Suprapubic skin (tissue), 4 donors: Measurements from ENCODE around the gene LRRIQ1. TPM values are rescaled to one million over a fixed set of nuclear protein-coding genes. Genes with fewer than 3 reads are reported as not detected.
"Not testable (repeated sequence)": the region's sequence is repeated elsewhere in the genome, so short reads cannot be mapped to it uniquely, and the experiment has no call there.

ENCODE experiments used
- DNase-seq, 2 donors: peaks; one replicate each; pipeline ENCODE4 v3.0.0-alpha.2; 2019; ENCODE audit warnings: low spot score in 2 of 2
- H3K27ac ChIP-seq: fragments of 200-600 bp; sonication (generic); one replicate; pipeline ENCODE4 v1.5.1; 2019
- H3K27me3 ChIP-seq: fragments of 200-600 bp; sonication (generic); one replicate; pipeline ENCODE4 v1.5.1; 2019
- H3K36me3 ChIP-seq: fragments of 200-600 bp; sonication (generic); one replicate; pipeline ENCODE4 v1.5.1; 2019
- H3K4me1 ChIP-seq: fragments of 200-600 bp; sonication (generic); one replicate; pipeline ENCODE4 v1.5.1; 2019
- H3K4me3 ChIP-seq: fragments of 200-600 bp; sonication (generic); one replicate; pipeline ENCODE4 v1.5.1; 2019; ENCODE audit warnings: mild to moderate bottlenecking
- H3K9me3 ChIP-seq: fragments of 200-600 bp; sonication (generic); one replicate; pipeline ENCODE4 v1.5.1; 2019
- EP300 ChIP-seq: sonication (generic); formaldehyde crosslinking; IDR thresholded peaks from one replicate; pipeline ENCODE4 v1.6.1; 2017; ENCODE audit warnings: antibody characterized with exemption
- POLR2A ChIP-seq, 2 donors: fragments of 450-650 bp; IDR thresholded peaks; one replicate each; pipeline ENCODE4 v1.6.1; 2017; ENCODE audit warnings: antibody characterized with exemption in 2 of 2, mild to moderate bottlenecking in 2 of 2, moderate library complexity in 2 of 2
- POLR2AphosphoS5 ChIP-seq, 3 donors: sonication (generic); formaldehyde crosslinking; IDR thresholded peaks; one replicate each; pipeline ENCODE4 v1.6.1; 2017; ENCODE audit warnings: antibody characterized with exemption in 3 of 3
- WGBS: methylation state at CpG from one replicate; pipeline ENCODE4 v1.1.5; 2018; 5-methylcytosine and 5-hydroxymethylcytosine counted together
- total RNA-seq, 4 donors: library from RNA; depleted of rRNA; stranded (reverse); fragments of >200 nt; gene quantifications; one replicate each; pipeline ENCODE4 v1.1.0, GENCODE V29; 2016
- TF ChIP-seq, protein P1 (sequence below), 2 donors: fragments of 200-600 bp in 1 of 2; fragments of 450-650 bp in 1 of 2; sonication (generic) in 1 of 2; IDR thresholded peaks; one replicate each; pipeline ENCODE4 v1.5.1; 2016 to 2019; ENCODE audit warnings: antibody characterized with exemption in 2 of 2, mild to moderate bottlenecking in 1 of 2, moderate library complexity in 1 of 2

The LRRIQ1 gene
- total RNA-seq, 4 donors from 2014 or later, result 0.16 TPM; not detected in 3

DNA sequence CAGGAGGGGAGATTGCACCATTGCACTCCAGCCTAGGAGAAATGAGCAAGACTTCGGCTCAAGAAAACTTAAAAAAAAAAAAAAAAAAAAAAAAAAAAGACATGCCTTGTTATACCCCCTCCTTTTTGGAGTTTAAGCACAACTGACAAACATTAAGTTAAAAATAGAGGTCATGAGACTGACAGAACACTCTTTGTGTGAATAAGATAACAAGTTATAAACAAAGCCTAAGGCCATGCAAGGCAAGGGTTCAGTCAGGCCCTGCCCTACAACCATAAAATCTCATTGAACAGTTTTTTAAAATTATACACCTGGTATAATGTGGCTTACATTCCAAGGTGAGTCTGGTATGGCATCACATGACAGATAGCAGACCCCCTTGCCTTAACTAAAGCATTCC, 39.4 kb upstream of the LRRIQ1 start:
- H3K27ac ChIP-seq, result no peak overlapping the region
- no peaks in the 10 kb centered on the region for H3K9me3 ChIP-seq
- no peak for TF ChIP-seq POLR2A (IDR thresholded peaks at IDR 0.05)
- TF ChIP-seq EP300, result no peak
- no peak for TF ChIP-seq POLR2AphosphoS5 (IDR thresholded peaks at IDR 0.05)
- TF ChIP-seq, protein P1, sequence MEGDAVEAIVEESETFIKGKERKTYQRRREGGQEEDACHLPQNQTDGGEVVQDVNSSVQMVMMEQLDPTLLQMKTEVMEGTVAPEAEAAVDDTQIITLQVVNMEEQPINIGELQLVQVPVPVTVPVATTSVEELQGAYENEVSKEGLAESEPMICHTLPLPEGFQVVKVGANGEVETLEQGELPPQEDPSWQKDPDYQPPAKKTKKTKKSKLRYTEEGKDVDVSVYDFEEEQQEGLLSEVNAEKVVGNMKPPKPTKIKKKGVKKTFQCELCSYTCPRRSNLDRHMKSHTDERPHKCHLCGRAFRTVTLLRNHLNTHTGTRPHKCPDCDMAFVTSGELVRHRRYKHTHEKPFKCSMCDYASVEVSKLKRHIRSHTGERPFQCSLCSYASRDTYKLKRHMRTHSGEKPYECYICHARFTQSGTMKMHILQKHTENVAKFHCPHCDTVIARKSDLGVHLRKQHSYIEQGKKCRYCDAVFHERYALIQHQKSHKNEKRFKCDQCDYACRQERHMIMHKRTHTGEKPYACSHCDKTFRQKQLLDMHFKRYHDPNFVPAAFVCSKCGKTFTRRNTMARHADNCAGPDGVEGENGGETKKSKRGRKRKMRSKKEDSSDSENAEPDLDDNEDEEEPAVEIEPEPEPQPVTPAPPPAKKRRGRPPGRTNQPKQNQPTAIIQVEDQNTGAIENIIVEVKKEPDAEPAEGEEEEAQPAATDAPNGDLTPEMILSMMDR (IDR thresholded peaks at IDR 0.05), result no peak
- WGBS, result 76% methylated on average over 1 of the region's 1 CpG
- no peak for DNase-seq
- H3K36me3 ChIP-seq, result no peaks in the 10 kb centered on the region
- H3K4me3 ChIP-seq, result no peak overlapping the region
- H3K27me3 ChIP-seq, result no peaks in the 10 kb centered on the region
- H3K4me1 ChIP-seq, result no peaks in the 10 kb centered on the region

DNA sequence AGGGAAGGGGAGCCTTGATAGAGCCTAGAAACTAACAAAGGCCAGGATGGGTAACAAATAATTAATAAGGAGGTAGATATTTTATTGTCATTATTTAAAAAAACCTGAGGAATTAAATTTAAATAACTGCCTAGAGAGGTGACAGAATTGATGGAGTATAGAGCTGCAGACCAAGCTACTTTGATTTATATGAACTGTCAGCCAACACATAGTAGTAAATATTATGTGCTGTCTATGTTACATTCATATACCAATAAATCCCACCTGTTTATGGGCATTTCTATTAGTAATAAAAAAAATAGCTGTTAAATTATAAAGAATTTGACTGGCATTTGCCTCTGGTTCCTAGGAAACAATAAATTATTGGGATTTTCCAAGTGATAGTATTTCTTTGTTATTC, 37.8 kb upstream of the LRRIQ1 start:
- Histone ChIP-seq H3K9me3 (no peaks in the 10 kb centered on the region), H3K27me3 (no peaks in the 10 kb centered on the region), H3K27ac (no peak overlapping the region), H3K36me3 (no peaks in the 10 kb centered on the region), H3K4me3 (no peak overlapping the region), H3K4me1 (no peaks in the 10 kb centered on the region)
- no peak for TF ChIP-seq EP300
- TF ChIP-seq, protein P1 (IDR thresholded peaks at IDR 0.05), result no peak
- no peak for TF ChIP-seq POLR2A (IDR thresholded peaks at IDR 0.05)
- DNase-seq, result no peak

DNA sequence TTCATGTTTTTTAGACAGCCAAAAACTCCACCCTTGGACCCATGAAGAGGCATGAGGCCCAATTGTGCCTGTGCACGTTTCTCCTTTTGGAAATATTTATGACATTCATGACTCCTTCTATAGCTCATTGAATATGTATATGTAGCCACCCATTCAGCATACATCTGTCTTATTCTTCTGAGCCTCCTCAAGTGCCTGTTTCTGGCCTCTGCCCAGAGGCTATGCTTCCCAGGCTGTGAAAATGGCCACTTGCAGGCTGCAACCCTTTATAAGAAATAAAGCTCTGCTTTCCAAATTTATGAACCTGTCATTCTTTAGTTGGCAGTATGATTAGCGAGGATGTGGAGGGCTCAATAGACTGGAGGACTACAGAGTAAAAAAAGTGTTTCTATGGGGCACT, 35.4 kb upstream of the LRRIQ1 start:
- Histone ChIP-seq H3K36me3 (no peaks in the 10 kb centered on the region), H3K9me3 (no peaks in the 10 kb centered on the region), H3K27me3 (no peaks in the 10 kb centered on the region), H3K27ac (no peak overlapping the region), H3K4me1 (no peaks in the 10 kb centered on the region), H3K4me3 (no peak overlapping the region)
- 51% methylated on average over 2 of the region's 2 CpGs for WGBS
- TF ChIP-seq EP300 (no peak), POLR2A (IDR thresholded peaks at IDR 0.05) (no peak), POLR2AphosphoS5 (IDR thresholded peaks at IDR 0.05) (no peak)
- TF ChIP-seq, protein P1 (IDR thresholded peaks at IDR 0.05), result no peak
- no peak for DNase-seq

DNA sequence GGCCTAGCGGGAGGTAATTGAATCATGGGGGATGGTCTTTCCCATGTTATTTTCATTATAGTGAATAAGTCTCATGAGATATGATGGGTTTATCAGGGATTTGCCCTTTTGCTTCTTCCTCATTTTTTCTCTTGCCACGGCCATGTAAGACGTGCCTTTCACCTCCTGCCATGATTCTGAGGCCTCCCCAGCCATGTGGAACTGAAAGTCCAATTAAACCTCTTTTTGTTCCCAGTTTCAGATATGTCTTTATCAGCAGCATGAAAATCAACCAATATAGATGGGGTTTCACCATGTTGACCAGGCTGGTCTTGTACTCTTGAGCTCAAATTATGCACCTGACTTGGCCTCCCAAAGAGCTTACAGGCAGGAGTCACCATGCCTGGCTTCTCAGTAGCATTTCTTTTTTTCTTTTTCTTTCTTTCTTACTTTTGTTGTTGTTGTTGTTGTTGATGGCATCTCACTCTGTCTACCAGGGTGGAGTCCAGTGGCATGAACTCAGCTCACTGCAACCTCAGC, 33.3 kb upstream of the LRRIQ1 start:
- H3K27ac ChIP-seq, result no peak overlapping the region
- DNase-seq, result no peak
- 82% methylated on average over 3 of the region's 3 CpGs for WGBS

DNA sequence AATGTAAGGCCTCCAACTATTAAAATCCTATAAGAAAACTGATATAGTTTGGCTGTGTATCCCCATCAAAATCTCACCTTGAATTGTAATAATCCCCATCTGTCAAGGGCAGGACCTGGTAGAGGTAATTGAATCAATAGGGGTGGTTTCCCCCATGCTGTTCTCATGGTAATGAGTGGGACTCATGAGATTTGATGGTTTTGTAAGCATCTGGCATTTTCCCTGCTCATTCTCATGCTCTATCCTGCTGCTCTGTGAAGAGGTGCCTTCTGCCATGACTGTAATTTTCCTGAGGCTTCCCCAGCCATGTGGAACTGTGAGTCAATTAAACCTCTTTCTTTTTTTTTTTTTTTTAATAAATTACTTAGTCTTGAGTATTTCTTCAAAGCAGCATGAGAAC, 31.9 kb upstream of the LRRIQ1 start:
- Histone ChIP-seq H3K27ac (no peak overlapping the region), H3K9me3 (no peaks in the 10 kb centered on the region), H3K27me3 (no peaks in the 10 kb centered on the region), H3K4me1 (no peaks in the 10 kb centered on the region), H3K36me3 (no peaks in the 10 kb centered on the region), H3K4me3 (no peak overlapping the region)
- DNase-seq, result no peak
- TF ChIP-seq POLR2AphosphoS5 (IDR thresholded peaks at IDR 0.05) (no peak), EP300 (no peak), POLR2A (IDR thresholded peaks at IDR 0.05) (no peak)
- TF ChIP-seq, protein P1 (IDR thresholded peaks at IDR 0.05), result no peak

More for the DNA sequence above, 33.3 kb upstream of the LRRIQ1 start:
- Histone ChIP-seq H3K4me1 (no peaks in the 10 kb centered on the region), H3K27me3 (no peaks in the 10 kb centered on the region), H3K4me3 (no peak overlapping the region), H3K36me3 (no peaks in the 10 kb centered on the region), H3K9me3 (no peaks in the 10 kb centered on the region)
- TF ChIP-seq EP300, result no peak
- TF ChIP-seq, protein P1 (IDR thresholded peaks at IDR 0.05), result no peak
- TF ChIP-seq POLR2AphosphoS5 (IDR thresholded peaks at IDR 0.05), result no peak

DNA sequence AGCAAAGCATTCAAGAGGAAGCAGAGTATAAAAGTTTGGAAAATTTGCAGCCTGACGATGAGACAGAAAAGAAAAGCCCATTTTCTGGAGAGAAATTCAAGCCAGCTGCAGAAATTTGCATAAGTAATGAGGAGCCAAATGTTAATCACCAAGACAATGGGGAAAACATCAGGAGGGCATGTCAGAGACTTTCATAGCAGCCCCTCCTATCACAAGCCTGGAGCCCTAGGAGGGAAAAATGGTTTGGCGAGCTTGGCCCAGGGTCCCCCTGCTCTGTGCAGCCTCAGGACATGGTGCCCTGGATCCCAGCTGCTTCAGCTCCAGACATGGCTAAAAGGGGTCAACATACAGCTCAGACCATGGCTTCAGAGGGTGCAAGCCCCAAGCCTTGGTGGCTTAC, 31.1 kb upstream of the LRRIQ1 start:
- not testable (repeated sequence) for H3K27ac ChIP-seq, DNase-seq, H3K4me1 ChIP-seq, H3K36me3 ChIP-seq, H3K9me3 ChIP-seq, H3K4me3 ChIP-seq, H3K27me3 ChIP-seq
- 77% methylated on average over 2 of the region's 2 CpGs for WGBS
